Measurements from ENCODE around the gene SLC12A8.

DNA sequence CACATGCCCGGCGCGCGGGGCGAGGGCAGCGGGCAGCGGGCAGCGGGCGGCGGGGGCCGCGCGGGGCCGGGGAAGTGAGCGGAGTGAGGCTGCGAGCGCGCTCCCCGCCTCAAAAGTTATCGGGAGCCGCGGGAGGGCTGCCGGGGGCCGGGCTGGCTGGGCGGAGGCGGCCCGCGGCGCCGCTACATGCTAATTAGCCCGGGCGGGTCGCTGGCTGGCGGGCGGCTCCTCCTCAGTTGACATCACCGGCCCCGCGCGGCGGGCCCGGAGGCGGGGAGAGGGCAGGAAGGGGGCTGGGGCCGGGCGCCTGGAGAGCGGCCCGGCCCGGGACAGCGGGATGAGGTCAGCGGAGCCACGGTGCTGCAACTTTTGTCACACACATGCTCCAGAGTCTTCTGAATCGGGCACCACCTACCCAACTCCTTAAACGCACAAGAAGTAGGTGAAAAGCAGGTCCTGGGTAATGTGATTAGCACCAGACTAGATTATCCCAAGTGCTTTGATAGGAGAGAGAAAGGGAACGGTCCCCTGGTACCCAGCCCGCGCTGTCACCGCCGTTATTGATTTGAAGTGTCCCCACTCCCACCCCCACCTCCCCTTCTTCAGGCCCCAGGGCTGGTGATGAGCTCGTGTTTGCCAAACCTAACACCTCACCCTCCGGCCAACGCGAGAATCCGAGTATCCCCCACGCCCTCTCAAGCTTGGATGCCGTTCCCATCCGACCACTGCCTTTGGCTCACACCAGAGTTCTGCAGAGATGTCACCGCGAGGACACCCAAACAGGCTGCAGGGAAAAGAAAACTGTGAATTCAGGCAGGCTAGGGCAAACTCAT is 156.4 kb downstream of the SLC12A8 start, which contains the start of gene HEG1:
- TF ChIP-seq, protein P1, sequence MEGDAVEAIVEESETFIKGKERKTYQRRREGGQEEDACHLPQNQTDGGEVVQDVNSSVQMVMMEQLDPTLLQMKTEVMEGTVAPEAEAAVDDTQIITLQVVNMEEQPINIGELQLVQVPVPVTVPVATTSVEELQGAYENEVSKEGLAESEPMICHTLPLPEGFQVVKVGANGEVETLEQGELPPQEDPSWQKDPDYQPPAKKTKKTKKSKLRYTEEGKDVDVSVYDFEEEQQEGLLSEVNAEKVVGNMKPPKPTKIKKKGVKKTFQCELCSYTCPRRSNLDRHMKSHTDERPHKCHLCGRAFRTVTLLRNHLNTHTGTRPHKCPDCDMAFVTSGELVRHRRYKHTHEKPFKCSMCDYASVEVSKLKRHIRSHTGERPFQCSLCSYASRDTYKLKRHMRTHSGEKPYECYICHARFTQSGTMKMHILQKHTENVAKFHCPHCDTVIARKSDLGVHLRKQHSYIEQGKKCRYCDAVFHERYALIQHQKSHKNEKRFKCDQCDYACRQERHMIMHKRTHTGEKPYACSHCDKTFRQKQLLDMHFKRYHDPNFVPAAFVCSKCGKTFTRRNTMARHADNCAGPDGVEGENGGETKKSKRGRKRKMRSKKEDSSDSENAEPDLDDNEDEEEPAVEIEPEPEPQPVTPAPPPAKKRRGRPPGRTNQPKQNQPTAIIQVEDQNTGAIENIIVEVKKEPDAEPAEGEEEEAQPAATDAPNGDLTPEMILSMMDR (IDR thresholded peaks at IDR 0.05) = no peak
- no peak for TF ChIP-seq POLR2A (IDR thresholded peaks at IDR 0.05)

All from stomach (tissue), 4 donors.